Thyroid gland (tissue), 4 donors: ENCODE data around the gene OXT. TPM values are rescaled to one million over a fixed set of nuclear protein-coding genes. Genes with fewer than 3 reads are reported as not detected.
"Not testable (repeated sequence)": the region's sequence is repeated elsewhere in the genome, so short reads cannot be mapped to it uniquely, and the experiment has no call there.

ENCODE experiments used
- DNase-seq, 2 donors: peaks; one replicate each; pipeline ENCODE4 v3.0.0-alpha.2; 2019
- H3K27ac ChIP-seq, 3 donors: fragments of 200-600 bp; sonication (generic); 1 replicate in 2 of 3; 2 replicates in 1 of 3; pipeline ENCODE4 v1.5.1; 2016 to 2019; ENCODE audit warnings: mild to moderate bottlenecking in 1 of 3, moderate library complexity in 1 of 3
- H3K27me3 ChIP-seq: fragments of 200-600 bp; sonication (generic); one replicate; pipeline ENCODE4 v1.5.1; 2019
- H3K36me3 ChIP-seq, 2 donors: fragments of 200-600 bp; sonication (generic); one replicate each; pipeline ENCODE4 v1.5.1; 2016 to 2019
- H3K4me1 ChIP-seq, 2 donors: fragments of 200-600 bp; sonication (generic); one replicate each; pipeline ENCODE4 v1.5.1; 2017 to 2019
- H3K4me3 ChIP-seq, 3 donors: fragments of 200-600 bp; sonication (generic); replicated peaks in 1 of 3; 1 replicate in 2 of 3; 2 replicates in 1 of 3; pipeline ENCODE4 v1.5.1; 2016; ENCODE audit warnings: mild to moderate bottlenecking in 1 of 3
- H3K9me3 ChIP-seq: fragments of 200-600 bp; sonication (generic); one replicate; pipeline ENCODE4 v1.5.1; 2017
- CTCF ChIP-seq, 6 experiments: fragments of 200-600 bp in 3 of 6; fragments of 450-650 bp in 3 of 6; sonication (generic) in 3 of 6; IDR thresholded peaks; one replicate each; pipeline ENCODE4 v1.5.1; 2016 to 2019; ENCODE audit warnings: antibody characterized with exemption in 6 of 6, mild to moderate bottlenecking in 2 of 6, inconsistent platforms in 1 of 6, moderate library complexity in 1 of 6
- POLR2A ChIP-seq, 2 donors: fragments of 450-650 bp; IDR thresholded peaks; one replicate each; pipeline ENCODE4 v1.6.1; 2017; ENCODE audit warnings: antibody characterized with exemption in 2 of 2, mild to moderate bottlenecking in 2 of 2, moderate library complexity in 1 of 2
- WGBS, 2 donors: methylation state at CpG; one replicate each; pipeline ENCODE4 v1.1.5; 2017; 5-methylcytosine and 5-hydroxymethylcytosine counted together
- intact Hi-C: fragments of 100-400 bp; cut with DNase I; formaldehyde crosslinking; loops from one replicate; pipeline ENCODE4 v1.15.1; 2023
- total RNA-seq, 4 donors: library from RNA; depleted of rRNA; stranded (reverse); fragments of >200 nt; gene quantifications; one replicate each; pipeline ENCODE4 v1.2.3, GENCODE V29; 2016

Gene OXT
- total RNA-seq, 4 donors from 2014 or later: not detected

GRCh38 chr20:3051385-3052019 lies 19.9 kb upstream of the OXT start:
- Histone ChIP-seq H3K36me3 (peaks cover 15 to 24% of the 10 kb centered on the region in 2 donors), H3K4me3 (no peak overlapping the region), H3K4me1 (peaks cover 9 to 11% of the 10 kb centered on the region in 2 donors), H3K9me3 (no peaks in the 10 kb centered on the region), H3K27me3 (no peaks in the 10 kb centered on the region), H3K27ac (no peak overlapping the region)
- intact Hi-C loops: loop anchor here (10.0 kb wide), 2 partner anchors 63 to 273 kb away; no protein-coding TSS in a partner anchor
- TF ChIP-seq POLR2A (IDR thresholded peaks at IDR 0.05): no peak
- no peak for TF ChIP-seq CTCF (IDR thresholded peaks at IDR 0.05)
- WGBS, 2 donors: 72 to 85% methylated on average over 7 of the region's 7 CpGs
- no peak for DNase-seq

- 93% methylated on average over 3 of the region's 3 CpGs; no CpG with 5 or more reads in 1 of the 2 donors for WGBS, 2 donors
- DNase-seq: no peak
Measured at GRCh38 chr20:3059489-3059888, 11.9 kb upstream of the OXT start.

GRCh38 chr20:3064119-3064518 lies 7.3 kb upstream of the OXT start:
- H3K9me3 ChIP-seq, DNase-seq, intact Hi-C loops, H3K36me3 ChIP-seq, H3K27me3 ChIP-seq, H3K27ac ChIP-seq, H3K4me1 ChIP-seq, H3K4me3 ChIP-seq: not testable (repeated sequence)
- 79 to 91% methylated on average over 6 of the region's 6 CpGs for WGBS, 2 donors

More at GRCh38 chr20:3059489-3059888, 11.9 kb upstream of the OXT start:
- Histone ChIP-seq H3K36me3 (no peaks in the 10 kb centered on the region), H3K9me3 (no peaks in the 10 kb centered on the region), H3K4me3 (no peak overlapping the region), H3K27ac (no peak overlapping the region), H3K4me1 (peaks cover 0 to 5% of the 10 kb centered on the region in 2 donors), H3K27me3 (no peaks in the 10 kb centered on the region)
- intact Hi-C loops: loop anchor here (10.0 kb wide), 2 partner anchors 55 to 265 kb away; no protein-coding TSS in a partner anchor
- TF ChIP-seq CTCF (IDR thresholded peaks at IDR 0.05): no peak
- TF ChIP-seq POLR2A (IDR thresholded peaks at IDR 0.05): no peak

GRCh38 chr20:3067139-3068014 lies 4.0 kb upstream of the OXT start:
- TF ChIP-seq CTCF (IDR thresholded peaks at IDR 0.05) (no peak), POLR2A (IDR thresholded peaks at IDR 0.05) (no peak)
- Histone ChIP-seq H3K27ac (no peak overlapping the region), H3K36me3 (no peaks in the 10 kb centered on the region), H3K27me3 (no peaks in the 10 kb centered on the region), H3K9me3 (no peaks in the 10 kb centered on the region), H3K4me1 (peaks cover 6 to 18% of the 10 kb centered on the region in 2 donors), H3K4me3 (no peak overlapping the region)
- intact Hi-C loops: no loop called here
- 83 to 88% methylated on average over 23 of the region's 23 CpGs for WGBS, 2 donors
- no peak for DNase-seq

- no peak for DNase-seq
- no peak overlapping the region for H3K27ac ChIP-seq
- TF ChIP-seq CTCF (IDR thresholded peaks at IDR 0.05): no peak
- no peaks in the 10 kb centered on the region for H3K36me3 ChIP-seq
- H3K9me3 ChIP-seq: no peaks in the 10 kb centered on the region
- no peak overlapping the region for H3K4me3 ChIP-seq
- no peaks in the 10 kb centered on the region for H3K27me3 ChIP-seq
- peaks cover 9 to 21% of the 10 kb centered on the region in 2 donors for H3K4me1 ChIP-seq
- 69 to 74% methylated on average over 8 of the region's 8 CpGs for whole genome bisulfite sequencing, 2 donors
- intact Hi-C loops: no loop called here
Measured at GRCh38 chr20:3068075-3068474, 3.3 kb upstream of the OXT start.
